CD4-positive, alpha-beta T cell treated with Interleukin-21 for 1 hour (primary cell): ENCODE data around the gene TSPAN31.

Source experiments
- DNase-seq: peaks from one replicate; pipeline ENCODE4 v3.0.0-alpha.2; 2020

TSPAN31 gene

GRCh38 chr12:57797933-57798332 is 53.1 kb downstream of the TSPAN31 start:
- no peak for DNase-seq
